ENCODE data around the gene ATOH7.
"Not testable (repeated sequence)": the region's sequence is repeated elsewhere in the genome, so short reads cannot be mapped to it uniquely, and the experiment has no call there.

Gene ATOH7

DNA sequence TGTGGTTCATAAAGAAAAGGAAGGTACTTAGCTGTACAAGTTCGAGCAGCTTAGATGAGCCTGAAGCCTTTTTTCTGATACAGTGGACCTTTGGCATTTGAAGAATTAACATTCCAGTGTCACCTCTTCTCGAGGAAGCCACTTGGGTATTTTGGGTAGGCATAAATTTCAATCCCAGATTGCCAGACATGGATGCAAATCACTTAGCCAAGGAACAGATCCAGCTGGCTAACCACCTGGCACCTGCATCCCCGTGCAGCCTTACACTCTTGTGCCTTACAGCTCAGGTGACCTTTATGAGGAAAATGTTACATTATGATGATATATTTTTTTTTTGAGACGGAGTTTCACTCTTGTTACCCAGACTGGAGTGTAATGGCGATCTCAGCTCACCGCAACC is 16.0 kb upstream of the ATOH7 start:
- Mint-ChIP-seq H3K4me1 (no peaks in the 10 kb centered on the region), H3K4me3 (no peak overlapping the region), H3K27ac (no peak overlapping the region), H3K36me3 (no peaks in the 10 kb centered on the region), H3K9me3 (no peaks in the 10 kb centered on the region)
- no peak for ATAC-seq
- DNase-seq (ENCODE audit: low spot score in 2 of 2): no peak

DNA sequence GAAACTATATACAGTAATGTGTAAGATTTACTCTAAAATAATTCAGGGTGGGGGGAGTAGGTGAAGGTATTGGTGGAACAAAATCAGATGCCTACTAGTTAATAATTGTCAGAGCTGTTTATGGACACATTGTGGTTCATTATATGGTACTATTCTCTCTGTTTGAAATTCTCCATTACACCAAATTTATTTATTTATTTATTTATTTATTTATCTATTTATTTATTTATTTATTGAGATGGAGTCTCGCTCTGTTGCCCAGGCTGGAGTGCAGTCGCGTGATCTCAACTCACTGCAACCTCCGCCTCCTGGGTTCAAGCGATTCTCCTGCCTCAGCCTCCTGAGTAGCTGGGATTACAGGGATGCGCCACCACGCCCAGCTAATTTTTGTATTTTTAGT is 14.5 kb upstream of the ATOH7 start:
- H3K4me1 Mint-ChIP-seq; H3K36me3 Mint-ChIP-seq; H3K4me3 Mint-ChIP-seq; ATAC-seq; DNase-seq (ENCODE audit: low spot score in 2 of 2); H3K9me3 Mint-ChIP-seq; H3K27ac Mint-ChIP-seq: not testable (repeated sequence)

DNA sequence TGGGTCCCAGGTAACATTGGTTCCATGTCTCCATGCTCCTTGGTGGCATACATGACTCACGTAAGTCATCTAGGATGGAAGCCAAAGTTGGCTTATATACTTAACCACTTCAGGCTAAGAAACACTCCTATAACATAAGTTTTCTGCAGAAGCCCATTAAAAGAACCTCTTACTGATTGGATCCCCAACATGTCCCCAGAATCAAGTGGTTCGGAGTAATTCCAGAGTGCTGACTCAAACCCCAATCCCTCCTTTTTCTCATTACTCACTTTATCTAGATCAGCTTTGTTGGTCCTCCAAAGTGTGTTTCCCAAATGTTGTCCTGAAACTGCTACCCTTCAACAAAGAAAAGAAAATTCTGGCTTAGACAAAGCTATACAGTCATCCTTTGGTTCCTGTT is 10.1 kb upstream of the ATOH7 start:
- H3K4me3 Mint-ChIP-seq: no peak overlapping the region
- DNase-seq (ENCODE audit: low spot score in 2 of 2) (no peak), ATAC-seq (no peak)
- H3K4me1 Mint-ChIP-seq: no peaks in the 10 kb centered on the region
- H3K9me3 Mint-ChIP-seq: no peaks in the 10 kb centered on the region
- H3K36me3 Mint-ChIP-seq: no peaks in the 10 kb centered on the region
- no peak overlapping the region for H3K27ac Mint-ChIP-seq

DNA sequence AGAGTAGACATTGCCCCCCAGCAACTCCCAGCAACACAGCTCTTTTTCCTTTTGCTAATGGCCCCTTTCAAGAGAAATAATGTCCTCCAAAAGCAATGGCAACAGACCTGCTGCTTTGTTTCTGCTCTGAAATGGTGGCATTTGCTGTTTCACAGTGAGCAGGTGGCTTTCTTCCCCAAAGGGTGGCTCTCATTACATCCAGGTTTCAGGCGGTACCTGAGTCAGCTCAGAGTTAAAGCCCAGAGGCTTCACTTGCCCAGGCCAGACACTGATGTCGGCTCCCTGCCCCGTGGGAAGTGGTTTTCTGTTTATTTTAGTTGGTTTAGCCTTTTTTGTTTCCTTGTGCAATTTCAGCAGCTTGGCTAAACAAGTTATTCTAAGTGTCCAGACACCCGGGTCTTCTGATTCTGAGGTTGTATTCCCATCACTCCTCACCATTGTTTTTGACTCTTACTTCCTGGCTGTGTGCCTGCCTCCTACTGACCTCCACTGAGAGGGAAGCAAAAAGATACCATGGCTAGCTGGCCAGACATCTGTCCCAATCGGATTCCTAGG is 7.8 kb upstream of the ATOH7 start:
- H3K4me1 Mint-ChIP-seq: no peaks in the 10 kb centered on the region
- no peaks in the 10 kb centered on the region for H3K36me3 Mint-ChIP-seq
- H3K4me3 Mint-ChIP-seq: no peak overlapping the region
- ATAC-seq (no peak), DNase-seq (ENCODE audit: low spot score in 2 of 2) (no peak)
- no peaks in the 10 kb centered on the region for H3K9me3 Mint-ChIP-seq
- H3K27ac Mint-ChIP-seq: no peak overlapping the region

DNA sequence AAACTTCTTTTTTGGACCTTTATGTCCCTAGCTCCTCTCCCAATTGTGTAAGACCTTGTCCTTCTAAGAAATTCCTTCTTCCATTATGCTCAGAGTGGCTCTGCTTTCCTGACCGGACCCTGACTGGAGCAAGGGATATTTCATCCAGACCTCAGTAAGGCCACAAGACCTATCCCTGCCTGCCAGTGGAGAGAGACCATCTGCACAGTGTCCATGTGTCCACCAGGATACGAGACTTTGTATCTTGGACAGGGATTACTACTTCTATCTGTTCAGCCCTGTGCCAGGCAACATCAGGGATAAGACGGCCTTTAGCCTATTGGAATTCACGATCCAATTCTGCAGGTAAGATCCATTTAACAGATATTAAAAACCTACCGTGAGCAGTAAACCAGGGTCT is 7.2 kb upstream of the ATOH7 start:
- no peak for DNase-seq (ENCODE audit: low spot score in 2 of 2)
- Mint-ChIP-seq H3K9me3 (no peaks in the 10 kb centered on the region), H3K27ac (no peak overlapping the region), H3K36me3 (no peaks in the 10 kb centered on the region), H3K4me3 (no peak overlapping the region), H3K4me1 (no peaks in the 10 kb centered on the region)
- ATAC-seq: no peak

DNA sequence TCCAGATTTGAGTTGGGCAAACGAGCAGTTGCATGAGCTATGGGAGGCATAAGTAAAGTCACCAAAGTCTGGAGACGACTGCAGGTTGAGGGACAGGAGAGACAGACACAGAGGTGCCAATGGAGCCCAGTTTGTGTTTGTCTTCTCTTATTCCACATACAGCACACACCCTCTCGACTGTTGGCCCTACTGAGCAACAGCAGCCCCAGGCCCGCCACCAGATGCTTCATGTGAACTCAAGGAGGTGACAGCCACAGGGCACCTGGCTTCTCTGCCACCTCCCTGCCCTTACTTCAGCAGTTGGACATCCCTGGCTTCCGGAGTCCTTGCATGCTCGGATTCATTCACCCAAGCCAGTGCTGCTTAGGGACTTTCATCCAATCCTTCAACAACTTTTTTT is 6.5 kb upstream of the ATOH7 start:
- Mint-ChIP-seq H3K4me3 (no peak overlapping the region), H3K27ac (no peak overlapping the region), H3K36me3 (no peaks in the 10 kb centered on the region), H3K4me1 (no peaks in the 10 kb centered on the region), H3K9me3 (no peaks in the 10 kb centered on the region)
- ATAC-seq: no peak
- DNase-seq (ENCODE audit: low spot score in 2 of 2): no peak

DNA sequence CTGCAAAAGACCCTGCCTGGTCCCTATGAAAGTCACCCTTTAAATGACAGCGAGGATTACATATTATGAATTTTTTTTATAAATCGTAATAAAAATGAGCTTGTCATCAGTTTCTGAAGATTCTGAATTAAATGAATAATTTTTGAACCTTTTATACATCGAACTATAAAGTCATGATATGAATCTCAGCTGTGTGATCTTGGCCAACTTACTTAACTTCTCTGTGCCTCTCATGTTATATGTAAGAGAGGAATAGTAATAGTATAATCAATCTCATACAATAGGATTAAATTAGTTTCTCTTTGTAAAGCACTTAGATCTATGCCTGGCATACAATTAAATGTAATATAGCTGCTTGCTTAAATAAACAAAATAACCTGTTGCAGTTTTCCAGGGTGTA is 5.3 kb upstream of the ATOH7 start:
- H3K4me1 Mint-ChIP-seq: no peaks in the 10 kb centered on the region
- no peaks in the 10 kb centered on the region for H3K36me3 Mint-ChIP-seq
- H3K4me3 Mint-ChIP-seq: no peak overlapping the region
- no peak overlapping the region for H3K27ac Mint-ChIP-seq
- ATAC-seq (no peak), DNase-seq (ENCODE audit: low spot score in 2 of 2) (no peak)
- no peaks in the 10 kb centered on the region for H3K9me3 Mint-ChIP-seq

DNA sequence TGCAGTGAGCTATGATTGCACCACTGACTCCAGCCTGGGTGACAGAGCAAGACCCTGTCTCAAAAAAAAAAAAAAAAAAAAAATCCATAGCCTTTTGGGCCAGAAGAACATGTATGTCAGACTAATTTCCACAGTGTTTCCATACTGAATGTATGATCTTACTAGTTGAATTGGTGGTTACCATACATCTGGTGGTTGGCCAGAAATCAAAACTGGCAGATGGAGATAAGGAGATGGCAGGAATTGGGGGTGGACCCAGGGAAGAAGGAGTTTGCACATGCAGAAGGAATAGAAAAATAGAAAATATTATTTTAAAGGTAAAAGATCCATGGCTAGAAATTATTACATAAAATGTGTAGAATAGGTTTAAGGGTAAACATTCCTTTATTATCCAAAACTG is 3.7 kb upstream of the ATOH7 start:
- Mint-ChIP-seq H3K4me3 (no peak overlapping the region), H3K36me3 (no peaks in the 10 kb centered on the region), H3K27ac (no peak overlapping the region), H3K4me1 (no peaks in the 10 kb centered on the region), H3K9me3 (no peaks in the 10 kb centered on the region)
- DNase-seq (ENCODE audit: low spot score in 2 of 2) (no peak), ATAC-seq (no peak)

DNA sequence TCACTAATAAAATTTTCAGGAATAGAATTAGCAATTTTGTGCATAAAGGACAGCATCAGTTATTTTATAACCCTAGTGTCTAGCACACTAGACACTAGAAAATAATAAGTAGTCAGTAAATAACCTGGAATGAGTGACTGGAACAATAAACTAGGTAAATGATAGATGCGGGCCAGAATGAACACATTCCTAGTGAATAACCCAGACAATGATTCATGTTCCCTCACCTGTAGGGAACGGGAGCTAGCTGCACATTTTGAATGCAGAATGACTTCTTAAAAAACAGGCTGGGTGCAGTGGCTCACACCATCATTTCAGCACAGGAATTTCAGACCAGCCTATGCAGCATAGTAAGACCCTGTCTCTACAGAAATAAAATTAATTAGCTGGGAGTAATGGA is 3.2 kb upstream of the ATOH7 start:
- H3K4me3 Mint-ChIP-seq: no peak overlapping the region
- no peaks in the 10 kb centered on the region for H3K36me3 Mint-ChIP-seq
- ATAC-seq: no peak
- no peaks in the 10 kb centered on the region for H3K4me1 Mint-ChIP-seq
- DNase-seq (ENCODE audit: low spot score in 2 of 2): no peak
- no peak overlapping the region for H3K27ac Mint-ChIP-seq
- H3K9me3 Mint-ChIP-seq: no peaks in the 10 kb centered on the region

DNA sequence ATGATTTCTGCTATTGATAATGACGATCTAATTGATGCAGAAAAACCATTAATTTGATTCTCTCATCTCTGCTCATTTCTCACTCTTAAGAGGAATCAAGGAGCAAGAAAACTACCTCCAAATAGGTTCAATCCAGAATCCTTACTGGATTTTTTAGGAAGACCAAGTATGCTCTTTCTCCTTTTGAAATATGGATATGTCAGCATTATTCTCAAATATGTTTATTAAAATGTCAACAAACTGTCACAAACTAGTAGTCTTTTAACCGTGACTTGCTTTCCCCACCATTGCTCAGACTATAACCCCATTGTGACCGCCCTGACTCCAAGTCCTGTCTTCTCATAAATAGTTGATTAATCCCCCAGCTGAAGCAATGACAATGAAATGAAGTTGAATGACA is 1.1 kb upstream of the ATOH7 start:
- no peaks in the 10 kb centered on the region for H3K4me1 Mint-ChIP-seq
- no peak overlapping the region for H3K4me3 Mint-ChIP-seq
- no peak overlapping the region for H3K27ac Mint-ChIP-seq
- DNase-seq (ENCODE audit: low spot score in 2 of 2) (no peak), ATAC-seq (no peak)
- no peaks in the 10 kb centered on the region for H3K36me3 Mint-ChIP-seq
- H3K9me3 Mint-ChIP-seq: no peaks in the 10 kb centered on the region

DNA sequence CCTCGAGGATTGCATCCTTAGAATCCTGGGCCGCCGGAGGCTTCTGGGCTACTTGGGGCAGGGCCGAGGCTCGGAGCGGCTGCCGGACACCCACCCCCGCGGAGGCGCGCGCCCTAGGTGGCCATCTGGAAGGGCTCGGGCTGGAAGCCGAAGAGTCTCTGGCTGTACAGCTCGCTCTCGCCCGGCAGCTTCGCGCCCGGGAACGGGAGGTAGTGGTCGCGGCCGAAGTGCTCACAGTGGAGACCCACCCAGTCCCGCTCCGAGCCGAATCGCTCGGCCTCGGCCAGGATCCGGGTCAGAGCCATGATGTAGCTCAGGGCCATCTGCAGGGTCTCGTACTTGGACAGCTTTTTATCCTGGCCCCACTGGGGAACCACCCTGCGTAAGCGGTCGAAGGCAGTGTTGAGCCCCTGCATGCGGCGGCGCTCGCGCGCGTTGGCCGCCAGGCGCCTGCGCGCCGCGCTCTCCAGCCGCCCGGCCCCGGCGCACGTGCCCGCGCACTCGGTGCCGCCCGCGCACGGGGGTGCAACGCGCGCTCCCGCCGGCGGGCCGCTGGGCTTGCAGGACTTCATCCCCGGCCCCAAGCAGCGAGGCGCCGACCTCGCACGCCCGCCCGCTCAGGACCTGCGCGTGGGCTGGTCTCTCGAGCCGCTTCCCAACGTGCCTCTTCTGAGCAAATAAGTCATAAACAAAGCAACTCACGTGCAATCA is 652 bp downstream of the ATOH7 start:
- Mint-ChIP-seq H3K27ac (no peak overlapping the region), H3K36me3 (no peaks in the 10 kb centered on the region), H3K4me1 (no peaks in the 10 kb centered on the region), H3K9me3 (no peaks in the 10 kb centered on the region), H3K4me3 (peak overlapping the region; percentile 54)
- ATAC-seq (peak; percentile 88), DNase-seq (ENCODE audit: low spot score in 2 of 2) (peak; percentile 23 to 65)

DNA sequence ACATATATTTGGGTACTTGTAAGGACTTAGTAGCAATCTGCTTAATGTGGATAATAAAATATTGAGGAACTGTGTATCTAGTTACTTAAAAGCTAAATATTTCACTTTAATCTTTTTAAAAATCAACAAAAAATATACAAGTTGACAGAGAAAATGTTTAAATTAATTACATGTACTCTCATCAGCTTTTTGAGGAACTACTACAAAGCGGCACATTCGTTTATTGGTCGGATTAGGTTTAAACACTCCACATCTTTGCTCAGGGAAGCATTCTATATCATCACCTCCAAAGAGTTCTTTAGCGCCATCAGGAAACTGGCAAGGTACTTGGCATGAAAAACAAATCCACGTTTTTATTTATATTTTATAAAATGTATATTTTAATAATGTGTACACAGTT is 1.6 kb downstream of the ATOH7 start:
- Mint-ChIP-seq H3K4me1 (no peaks in the 10 kb centered on the region), H3K36me3 (no peaks in the 10 kb centered on the region), H3K4me3 (peak overlapping the region; percentile 54), H3K9me3 (no peaks in the 10 kb centered on the region), H3K27ac (no peak overlapping the region)
- ATAC-seq (no peak), DNase-seq (ENCODE audit: low spot score in 2 of 2) (no peak)

DNA sequence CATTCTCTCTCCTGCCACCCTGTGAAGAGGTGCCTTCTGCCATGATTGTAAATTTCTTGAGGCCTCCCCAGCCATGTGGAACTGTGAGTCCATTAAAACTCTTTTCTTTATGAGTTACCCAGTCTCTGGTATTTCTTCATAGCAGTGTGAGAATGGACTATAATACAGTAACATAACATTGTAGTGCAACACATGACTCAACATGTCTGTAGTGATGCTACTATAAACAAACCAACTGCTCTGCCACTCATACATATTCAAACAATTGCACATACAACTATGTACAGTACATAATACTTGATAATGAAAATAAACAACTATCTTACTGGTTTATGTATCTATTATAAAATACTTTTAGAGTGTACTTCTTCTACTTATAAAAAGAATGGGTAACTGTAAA is 7.1 kb downstream of the ATOH7 start:
- no peaks in the 10 kb centered on the region for H3K4me1 Mint-ChIP-seq
- H3K36me3 Mint-ChIP-seq: no peaks in the 10 kb centered on the region
- H3K9me3 Mint-ChIP-seq: no peaks in the 10 kb centered on the region
- no peak for ATAC-seq
- no peak overlapping the region for H3K27ac Mint-ChIP-seq
- H3K4me3 Mint-ChIP-seq: no peak overlapping the region
- DNase-seq (ENCODE audit: low spot score in 2 of 2): no peak

DNA sequence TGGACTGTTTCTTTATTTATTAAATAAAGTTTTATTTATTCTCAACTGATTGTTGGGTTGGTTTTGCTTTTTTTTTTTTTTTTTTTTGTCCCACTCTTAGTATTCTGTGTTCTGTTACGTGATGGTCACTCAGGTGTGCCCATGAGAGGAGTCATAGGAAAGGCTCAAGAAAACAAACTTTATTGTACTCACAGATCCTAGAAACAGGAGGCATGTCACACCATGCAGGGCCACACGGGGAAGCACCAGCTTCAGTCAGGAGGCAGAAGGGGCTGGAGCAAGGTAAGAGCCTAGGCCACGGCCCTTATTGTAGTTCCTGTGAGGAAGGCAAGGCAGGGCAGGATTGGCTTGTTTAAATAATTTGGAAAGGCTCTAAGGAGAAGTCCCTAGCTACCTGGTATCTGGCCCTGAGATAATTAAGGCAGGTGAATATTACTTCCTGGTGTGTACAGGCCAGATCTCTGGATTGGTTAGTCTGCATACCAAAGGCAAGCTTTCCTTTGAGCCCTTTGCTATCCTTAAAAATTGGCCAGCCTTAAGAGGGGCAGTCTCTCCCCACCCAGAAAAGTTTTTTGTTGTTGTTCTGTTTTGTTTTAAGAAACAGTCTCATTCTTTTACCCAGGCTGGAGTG is 8.3 kb downstream of the ATOH7 start:
- Mint-ChIP-seq H3K9me3 (no peaks in the 10 kb centered on the region), H3K4me1 (no peaks in the 10 kb centered on the region), H3K4me3 (no peak overlapping the region), H3K27ac (no peak overlapping the region), H3K36me3 (no peaks in the 10 kb centered on the region)
- peak; percentile 50 for ATAC-seq
- no peak for DNase-seq (ENCODE audit: low spot score in 2 of 2)

DNA sequence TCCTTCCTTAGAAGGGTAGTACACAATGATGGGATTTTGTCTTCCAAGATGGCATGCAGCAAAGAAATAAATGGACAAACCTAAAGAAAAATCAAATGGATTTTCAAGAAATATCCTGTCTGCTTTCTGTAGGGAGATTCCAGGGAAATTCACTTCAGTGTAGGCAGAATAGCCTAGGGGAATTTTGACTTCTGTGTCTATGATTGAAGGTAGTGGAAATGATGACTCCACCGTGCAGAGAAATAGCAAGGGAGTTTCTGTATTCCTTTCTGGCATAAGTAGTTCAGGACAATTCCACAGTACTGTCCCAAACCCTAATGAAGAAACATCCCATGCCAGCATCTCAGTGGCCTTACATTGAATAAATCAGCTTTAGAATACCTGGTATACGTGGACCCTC is 9.5 kb downstream of the ATOH7 start:
- no peak overlapping the region for H3K4me3 Mint-ChIP-seq
- H3K27ac Mint-ChIP-seq: no peak overlapping the region
- ATAC-seq: no peak
- DNase-seq (ENCODE audit: low spot score in 2 of 2): no peak
- H3K9me3 Mint-ChIP-seq: no peaks in the 10 kb centered on the region
- H3K4me1 Mint-ChIP-seq: no peaks in the 10 kb centered on the region
- H3K36me3 Mint-ChIP-seq: no peaks in the 10 kb centered on the region

DNA sequence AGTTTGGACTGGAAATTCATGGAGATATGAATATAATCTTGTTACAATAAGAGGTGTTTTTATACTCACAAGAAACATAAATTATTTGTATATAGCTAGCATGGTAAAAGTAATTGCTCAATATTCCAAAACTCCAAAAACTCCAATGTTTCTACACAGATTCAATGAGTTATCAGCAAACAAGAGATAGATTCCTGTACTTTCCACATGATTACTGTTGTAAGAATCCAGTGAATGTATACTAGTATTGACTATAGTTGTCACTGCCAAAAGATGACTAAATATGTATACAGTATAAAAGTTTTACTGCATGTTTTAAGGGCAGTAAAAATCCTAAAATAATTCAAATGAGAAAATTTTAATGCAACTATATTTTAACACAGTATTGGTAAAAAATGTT is 10.7 kb downstream of the ATOH7 start:
- Mint-ChIP-seq H3K27ac (no peak overlapping the region), H3K4me3 (no peak overlapping the region), H3K9me3 (no peaks in the 10 kb centered on the region), H3K36me3 (no peaks in the 10 kb centered on the region), H3K4me1 (no peaks in the 10 kb centered on the region)
- DNase-seq (ENCODE audit: low spot score in 2 of 2) (no peak), ATAC-seq (no peak)

Measured in stimulated activated effector memory CD8-positive, alpha-beta T cell treated with anti-CD3 and anti-CD28 coated beads, Interleukin-12 subunit alpha, Interleukin-12 subunit beta, amount 100 ng/mL, for 72 hours (primary cell).